MM.1S (cell line): Measurements from ENCODE around the gene NOL7.

Experiments
- CTCF ChIP-seq: fragments of 300-600 bp; sonication (generic); IDR thresholded peaks from 2 replicates; pipeline ENCODE4 v1.5.1; 2016; ENCODE audit warnings: antibody characterized with exemption, low read length, mixed read lengths
- EZH2 ChIP-seq: fragments of 300-600 bp; sonication (generic); optimal IDR thresholded peaks from 2 replicates; pipeline ENCODE3; 2017; ENCODE audit warnings: low read depth, mild to moderate bottlenecking, antibody characterized with exemption, low read length, mixed read lengths
- EZH2phosphoT487 ChIP-seq: fragments of 300-600 bp; sonication (generic); IDR thresholded peaks from 2 replicates; pipeline ENCODE4 v1.6.1; 2018; ENCODE audit warnings: antibody characterized with exemption, low read length

- no peak for TF ChIP-seq EZH2
- TF ChIP-seq CTCF: no peak
- TF ChIP-seq EZH2phosphoT487: no peak
Measured at GRCh38 chr6:13654496-13654895, 39.4 kb downstream of the NOL7 start.
